H1 (cell line): ENCODE results near the gene FNIP2. TPM values are rescaled to one million over a fixed set of nuclear protein-coding genes. Genes with fewer than 3 reads are reported as not detected.

Experiments
- CEBPB ChIP-seq: IDR thresholded peaks from 2 replicates; pipeline ENCODE4 v1.6.1; 2012; ENCODE audit warnings: low read depth, low read length
- CHD1 ChIP-seq: IDR thresholded peaks from 2 replicates; pipeline ENCODE4 v1.6.1; 2012; ENCODE audit warnings: low read depth, low read length, improper control_type of control experiment
- EGR1 ChIP-seq: IDR thresholded peaks from 2 replicates; pipeline ENCODE4 v1.6.1; 2011; ENCODE audit warnings: low read depth, low read length, borderline replicate concordance
- HDAC2 ChIP-seq, 2 experiments: fragments of 300-600 bp in 1 of 2; sonication (generic) in 1 of 2; IDR thresholded peaks; 2 replicates each; pipeline ENCODE4 v1.6.1; 2011 to 2012; ENCODE audit warnings: low read depth in 2 of 2, low read length in 2 of 2, mild to moderate bottlenecking in 2 of 2, moderate library complexity in 2 of 2, borderline replicate concordance in 1 of 2, inconsistent platforms in 1 of 2
- MAFK ChIP-seq: IDR thresholded peaks from 2 replicates; pipeline ENCODE4 v1.6.1; 2012; ENCODE audit warnings: low read depth, mild to moderate bottlenecking, improper control_type of control experiment, low read length
- polyA plus RNA-seq, 7 experiments: library from polyadenylated mRNA; depleted of rRNA in 3 of 7; stranded (reverse) in 5 of 7; unstranded in 2 of 7; fragments of >200 nt in 5 of 7; fragments of 200-250 nt in 2 of 7; gene quantifications; 1 replicate in 5 of 7; 2 replicates in 1 of 7; 4 replicates in 1 of 7; pipeline versions ENCODE4 v1.2.1 to v1.2.3, GENCODE V29; 2011 to 2013; ENCODE audit warnings: missing spikeins in 2 of 7, mixed read lengths in 2 of 7
- total RNA-seq: library from RNA; stranded (reverse); fragmentation: NEBNext Ultra II Directional; extraction: Animal tissue kit (Norgen Biotek cat#: 25700); gene quantifications from 2 replicates; pipeline ENCODE4 v1.2.1, GENCODE V29; 2021

The FNIP2 gene
- total and polyA plus RNA-seq, 2 of the 8 experiments (the other 6 are each of a cell fraction or from before 2014, with no cell fraction given): 4.0 to 13.0 TPM

DNA sequence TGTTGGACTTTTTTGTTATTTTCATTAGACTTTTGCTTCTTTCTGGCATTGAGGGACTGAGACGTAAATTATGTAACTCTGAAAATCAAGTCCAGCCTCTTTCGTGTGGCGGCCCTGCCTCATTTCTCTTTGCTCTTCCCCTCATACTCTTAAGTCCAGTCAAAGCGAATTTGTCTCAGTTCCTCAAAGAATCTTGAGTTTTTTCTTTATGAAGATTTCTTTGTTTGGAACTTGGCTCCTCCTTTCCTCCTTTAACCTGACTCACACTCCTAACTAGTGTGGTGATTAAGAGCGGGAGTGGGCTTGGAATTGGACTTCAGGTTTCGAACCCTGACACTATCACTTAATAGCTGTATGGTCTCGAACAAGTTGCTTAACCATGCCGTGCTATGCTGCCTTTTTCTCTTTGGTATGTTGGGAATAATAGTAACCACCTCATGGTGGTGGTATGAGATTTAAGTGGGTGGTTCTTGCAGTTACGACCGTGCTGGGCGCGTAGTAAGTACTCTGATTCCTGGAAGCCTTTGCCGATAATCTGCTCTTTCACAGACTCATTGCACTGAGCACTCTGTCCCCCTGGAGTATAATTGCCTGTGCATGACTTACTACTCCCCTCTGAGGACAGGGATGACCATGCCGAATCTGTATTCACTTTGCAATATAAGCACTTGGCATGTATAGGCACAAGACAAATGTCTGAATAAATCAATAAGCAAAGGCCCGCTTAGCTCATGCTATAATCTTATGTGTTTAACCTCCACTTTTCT lies 19.1 kb downstream of the FNIP2 start (continued):
- no peak for TF ChIP-seq HDAC2 (IDR thresholded peaks at IDR 0.05; ENCODE audit: borderline replicate concordance in 1 of 2, low read depth in 2 of 2, low read length in 2 of 2)
- no peak for TF ChIP-seq EGR1
- TF ChIP-seq MAFK: no peak
- TF ChIP-seq CHD1: no peak
- no peak for TF ChIP-seq CEBPB
- TF ChIP-seq, all 59 proteins: peak for 0
